ENCODE data around the gene CFAP68.
A peak's percentile ranks its signal among the peaks of the same experiment; 100 is the strongest.

CFAP68 gene

GRCh38 chr11:111835665-111836064, 43.7 kb upstream of the CFAP68 start:
- Histone ChIP-seq H3K36me3 (ENCODE audit: control insufficient read depth in 2 of 2, insufficient read depth in 1 of 2, low read length in 2 of 2) (peaks cover 0 to 41% of the 10 kb centered on the region in 2 experiments; a peak in 1 of 3 replicates), H3K4me1 (ENCODE audit: control insufficient read depth, insufficient read depth, low read length) (no peaks in the 10 kb centered on the region), H3K4me3 (ENCODE audit: low read depth, low read length) (no peak overlapping the region), H3K9me3 (ENCODE audit: control insufficient read depth, insufficient read depth, low read depth, low read length) (no peaks in the 10 kb centered on the region), H3K27ac (ENCODE audit: extremely low read depth, low read depth, low read length) (no peak overlapping the region)
- no peak for TF ChIP-seq ZNF664 (tag by site-specific recombination; IDR thresholded peaks at IDR 0.05)
- TF ChIP-seq ZNF121 (tag by site-specific recombination; IDR thresholded peaks at IDR 0.05) = peak; percentile 62; the same call in 1 of the 2 replicates
- CTCF ChIA-PET = interaction anchor here (1.0 kb wide), 1 partner anchor 238 kb away, joined by 3 read pairs; no protein-coding TSS in a partner anchor
- POLR2A ChIA-PET = no interaction called here

GRCh38 chr11:111836162-111836561, 43.2 kb upstream of the CFAP68 start:
- H3K4me1 ChIP-seq (ENCODE audit: control insufficient read depth, insufficient read depth, low read length) = no peaks in the 10 kb centered on the region
- no peak for TF ChIP-seq TSHZ1 (tag by site-specific recombination; IDR thresholded peaks at IDR 0.05; ENCODE audit: borderline replicate concordance)
- TF ChIP-seq AEBP2 (tag by site-specific recombination; IDR thresholded peaks at IDR 0.05; ENCODE audit: borderline replicate concordance) = no peak
- TF ChIP-seq ZNF169 (tag by site-specific recombination; IDR thresholded peaks at IDR 0.05) = no peak
- no peak for TF ChIP-seq ZNF501 (tag by site-specific recombination; IDR thresholded peaks at IDR 0.05)
- TF ChIP-seq ZNF768 (tag by site-specific recombination; IDR thresholded peaks at IDR 0.05) = no peak
- TF ChIP-seq ZFP3 (tag by site-specific recombination; IDR thresholded peaks at IDR 0.05; ENCODE audit: low read depth) = no peak
- TF ChIP-seq ZNF398 (tag by site-specific recombination; IDR thresholded peaks at IDR 0.05) = no peak
- TF ChIP-seq PRDM1 (tag by site-specific recombination; IDR thresholded peaks at IDR 0.05) = no peak
- TF ChIP-seq ZNF362 (tag by site-specific recombination; IDR thresholded peaks at IDR 0.05) = no peak
- no peak overlapping the region for H3K27ac ChIP-seq (ENCODE audit: extremely low read depth, low read depth, low read length)
- H3K36me3 ChIP-seq (ENCODE audit: control insufficient read depth in 2 of 2, insufficient read depth in 1 of 2, low read length in 2 of 2) = peaks cover 0 to 39% of the 10 kb centered on the region in 2 experiments; a peak in 1 of 3 replicates
- ChIA-PET CTCF (no interaction called here), POLR2A (no interaction called here)
- H3K4me3 ChIP-seq (ENCODE audit: low read depth, low read length) = no peak overlapping the region
- no peaks in the 10 kb centered on the region for H3K9me3 ChIP-seq (ENCODE audit: control insufficient read depth, insufficient read depth, low read depth, low read length)

- ChIA-PET POLR2A (no interaction called here), CTCF (no interaction called here)
- Histone ChIP-seq H3K36me3 (ENCODE audit: control insufficient read depth in 2 of 2, insufficient read depth in 1 of 2, low read length in 2 of 2) (peaks cover 0 to 36% of the 10 kb centered on the region in 2 experiments; a peak in 2 of 3 replicates), H3K27ac (ENCODE audit: extremely low read depth, low read depth, low read length) (no peak overlapping the region), H3K4me1 (ENCODE audit: control insufficient read depth, insufficient read depth, low read length) (no peaks in the 10 kb centered on the region), H3K4me3 (ENCODE audit: low read depth, low read length) (no peak overlapping the region), H3K9me3 (ENCODE audit: control insufficient read depth, insufficient read depth, low read depth, low read length) (no peaks in the 10 kb centered on the region)
- TF ChIP-seq ZNF645 (tag by site-specific recombination; IDR thresholded peaks at IDR 0.05) (no peak), KLF16 (tag by site-specific recombination; IDR thresholded peaks at IDR 0.05) (no peak), ZBTB49 (tag by site-specific recombination; IDR thresholded peaks at IDR 0.05; ENCODE audit: low read depth) (no peak), BCL11B (tag by site-specific recombination; IDR thresholded peaks at IDR 0.05; ENCODE audit: low read depth) (no peak), ZBTB10 (tag by site-specific recombination; IDR thresholded peaks at IDR 0.05) (no peak), ZNF366 (tag by site-specific recombination; conservative IDR thresholded peaks at IDR 0.05) (no peak)
Measured at GRCh38 chr11:111836721-111837120, 42.6 kb upstream of the CFAP68 start.
